Astrocyte (in vitro differentiated cells and primary cell): ENCODE data around the gene CLDN4.

Experiments
- CTCF ChIP-seq: IDR thresholded peaks from 2 replicates; pipeline ENCODE4 v1.5.1; 2011; ENCODE audit warnings: low read depth, mild to moderate bottlenecking, inconsistent platforms, low read length, moderate library complexity; ENCODE audit not compliant: insufficient read depth
- EZH2 ChIP-seq: IDR thresholded peaks from 2 replicates; pipeline ENCODE4 v1.6.1; 2012; ENCODE audit warnings: mild to moderate bottlenecking, low read length, inconsistent platforms; ENCODE audit not compliant: insufficient read depth

GRCh38 chr7:73876973-73877372 is 46.2 kb downstream of the CLDN4 start:
- no peak for TF ChIP-seq CTCF
- no peak for TF ChIP-seq EZH2
